Activated CD8-positive, alpha-beta memory T cell treated with anti-CD3 and anti-CD28 coated beads, Interleukin-2, amount 10 ng/mL, durations not matched to agents 7 days and 5 days (primary cell): ENCODE results near the gene ARMC8. TPM values are rescaled to one million over a fixed set of nuclear protein-coding genes. Genes with fewer than 3 reads are reported as not detected.

Experiments used
- ATAC-seq: fragments of 150-1000 bp; cut with Tn5 transposase; one replicate; pipeline ENCODE4 v1.10.0; 2021; ENCODE audit warnings: moderate library complexity
- CTCF ChIA-PET: fragments of 350-600 bp; sonication (Branson Sonifier 250); formaldehyde crosslinking; loops from one replicate; lab custom pipeline; 2021; ENCODE audit warnings: antibody characterized with exemption; lab: Charles Lee
- DNase-seq: peaks from one replicate; pipeline ENCODE4 v3.0.0-alpha.2; 2020
- H3K27ac Mint-ChIP-seq: one replicate; pipeline ENCODE4 v1.8.0; 2021; ENCODE audit warnings: mild to moderate bottlenecking, mixed read lengths
- H3K27me3 Mint-ChIP-seq: one replicate; pipeline ENCODE4 v1.8.0; 2021; ENCODE audit warnings: mixed read lengths
- H3K36me3 Mint-ChIP-seq: one replicate; pipeline ENCODE4 v1.8.0; 2021; ENCODE audit warnings: mild to moderate bottlenecking, mixed read lengths
- H3K4me1 Mint-ChIP-seq: one replicate; pipeline ENCODE4 v1.8.0; 2021; ENCODE audit warnings: mixed read lengths
- H3K4me3 Mint-ChIP-seq: one replicate; pipeline ENCODE4 v1.8.0; 2021; ENCODE audit warnings: mild to moderate bottlenecking, moderate library complexity, mixed read lengths
- H3K9me3 Mint-ChIP-seq: one replicate; pipeline ENCODE4 v1.8.0; 2022; ENCODE audit warnings: low read depth, mixed read lengths
- total RNA-seq, 2 experiments: library from RNA; stranded (reverse); gene quantifications; one replicate each; pipeline ENCODE4 v1.2.3, GENCODE V29; 2021

Gene ARMC8
- total RNA-seq, 2 experiments from 2014 or later = 48.4 to 54.3 TPM

DNA sequence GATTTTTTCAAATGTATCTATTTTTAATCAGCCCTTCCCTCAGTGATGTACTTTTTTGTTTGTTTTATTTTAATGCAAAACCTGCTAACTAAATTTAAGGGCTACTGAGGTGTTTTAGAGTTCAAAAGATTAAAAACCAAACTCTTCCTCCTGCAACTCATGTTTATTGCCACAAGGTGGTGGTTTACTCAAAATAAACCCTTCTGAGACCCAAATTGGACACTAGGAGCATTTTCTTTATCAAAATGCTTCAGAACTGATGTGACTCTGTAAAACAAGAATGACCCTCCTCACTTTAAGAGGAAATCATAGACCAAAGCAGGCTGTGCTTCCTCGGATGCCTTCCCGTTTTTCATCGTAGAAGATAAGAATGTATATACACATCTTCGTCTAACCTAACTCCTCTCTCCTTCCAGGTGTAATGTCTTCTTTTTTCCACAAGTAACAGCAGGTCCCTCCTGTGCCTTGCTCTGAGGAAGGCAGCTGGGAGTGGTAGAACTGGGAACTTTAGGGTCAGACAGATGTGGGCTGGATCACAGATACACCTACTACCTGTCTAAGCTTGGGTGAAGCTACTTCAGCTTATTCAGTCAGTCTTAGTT lies 145.5 kb downstream of the ARMC8 start:
- CTCF ChIA-PET = no interaction called here
- H3K4me3 Mint-ChIP-seq = no peak overlapping the region
- no peak for ATAC-seq
- H3K9me3 Mint-ChIP-seq = no peaks in the 10 kb centered on the region
- DNase-seq = peak; percentile 9
- no peaks in the 10 kb centered on the region for H3K36me3 Mint-ChIP-seq
- peaks cover 6% of the 10 kb centered on the region for H3K27me3 Mint-ChIP-seq
- H3K27ac Mint-ChIP-seq = no peak overlapping the region
- H3K4me1 Mint-ChIP-seq = peaks cover 22% of the 10 kb centered on the region

DNA sequence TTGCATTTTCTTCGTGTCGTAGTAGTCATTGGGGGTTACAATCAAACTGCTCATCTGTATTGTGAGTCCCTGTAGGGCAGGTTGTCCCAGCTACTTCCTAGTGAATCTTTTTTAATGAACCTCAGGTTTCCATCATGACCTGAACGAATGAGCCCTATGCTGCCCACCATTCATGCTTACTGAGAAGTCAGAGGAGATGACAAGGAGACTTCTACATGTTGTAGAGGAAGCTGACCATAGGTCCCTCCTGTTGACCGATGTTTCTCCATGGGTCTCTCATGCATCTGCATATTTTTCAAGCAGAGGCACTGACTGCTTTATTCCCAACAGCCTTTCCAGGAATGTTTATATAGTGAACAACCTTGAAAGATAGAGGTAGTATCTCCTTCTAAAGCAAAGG lies 147.5 kb downstream of the ARMC8 start:
- no peak overlapping the region for H3K4me3 Mint-ChIP-seq
- CTCF ChIA-PET = interaction anchor here (1.8 to 2.4 kb wide), 2 partner anchors 12 to 83 kb away, joined by 7 read pairs; no protein-coding TSS in a partner anchor
- no peak for ATAC-seq
- no peaks in the 10 kb centered on the region for H3K36me3 Mint-ChIP-seq
- H3K27me3 Mint-ChIP-seq = peaks cover 8% of the 10 kb centered on the region
- no peaks in the 10 kb centered on the region for H3K9me3 Mint-ChIP-seq
- no peak overlapping the region for H3K27ac Mint-ChIP-seq
- peak; percentile 19 for DNase-seq
- H3K4me1 Mint-ChIP-seq = peaks cover 9% of the 10 kb centered on the region

DNA sequence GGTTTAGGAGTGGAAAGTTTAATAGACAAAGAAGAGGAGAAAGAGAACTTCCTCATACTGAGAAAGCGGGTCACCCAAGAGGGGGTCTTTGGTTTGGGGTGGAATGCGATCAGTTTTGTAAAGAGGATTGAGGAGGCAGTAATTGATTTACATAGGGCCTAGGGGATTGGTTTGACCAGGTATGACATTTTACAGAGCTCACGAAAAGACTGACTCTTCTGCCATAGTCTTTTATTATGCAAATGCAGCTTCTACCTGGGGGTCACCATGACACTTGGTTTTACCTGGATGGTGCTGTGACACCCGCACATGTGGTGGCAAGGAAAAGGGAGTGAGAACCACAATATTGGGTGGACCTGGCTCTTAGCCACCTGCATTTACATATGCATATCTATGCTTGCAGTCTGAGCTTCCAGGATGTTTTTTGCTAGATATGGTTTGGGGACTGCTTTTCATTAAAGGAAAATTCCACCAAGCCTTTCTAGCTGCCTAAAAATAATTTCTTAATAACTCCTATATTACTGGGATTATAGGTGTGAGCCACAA lies 149.4 kb downstream of the ARMC8 start:
- H3K4me3 Mint-ChIP-seq = no peak overlapping the region
- H3K9me3 Mint-ChIP-seq = no peaks in the 10 kb centered on the region
- peaks cover 8% of the 10 kb centered on the region for H3K27me3 Mint-ChIP-seq
- H3K36me3 Mint-ChIP-seq = no peaks in the 10 kb centered on the region
- CTCF ChIA-PET = interaction anchor here (0.6 to 2.4 kb wide), 4 partner anchors 10 to 166 kb away, joined by 3 to 7 read pairs (median 4); no protein-coding TSS in a partner anchor
- H3K27ac Mint-ChIP-seq = no peak overlapping the region
- DNase-seq = no peak
- ATAC-seq = no peak
- H3K4me1 Mint-ChIP-seq = peaks cover 2% of the 10 kb centered on the region

DNA sequence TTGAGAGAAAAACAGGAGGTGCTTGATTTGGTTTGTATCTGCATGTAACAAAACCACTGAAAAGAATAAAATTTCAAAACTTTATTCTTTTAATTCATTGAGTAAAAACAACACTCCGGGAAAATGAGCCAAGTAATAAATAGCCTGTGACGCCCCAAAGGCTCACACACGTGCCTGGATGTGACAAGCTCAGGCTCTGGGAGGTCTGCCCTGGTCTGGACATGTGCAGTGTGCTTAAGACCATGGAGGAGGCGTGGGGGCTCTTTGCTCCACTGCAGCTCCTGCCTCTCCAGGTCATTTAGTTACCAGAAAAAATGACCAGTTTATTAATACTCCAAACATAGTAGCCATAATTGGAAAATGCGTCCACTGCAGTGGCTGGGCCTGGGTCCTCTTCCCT lies 151.1 kb downstream of the ARMC8 start:
- Mint-ChIP-seq H3K4me3 (no peak overlapping the region), H3K27ac (no peak overlapping the region), H3K27me3 (peaks cover 10% of the 10 kb centered on the region), H3K36me3 (no peaks in the 10 kb centered on the region), H3K4me1 (no peaks in the 10 kb centered on the region), H3K9me3 (no peaks in the 10 kb centered on the region)
- no peak for ATAC-seq
- CTCF ChIA-PET = no interaction called here
- no peak for DNase-seq

GRCh38 chr3:138338811-138339210 lies 151.7 kb downstream of the ARMC8 start:
- Mint-ChIP-seq H3K4me1 (no peaks in the 10 kb centered on the region), H3K4me3 (no peak overlapping the region), H3K27ac (no peak overlapping the region), H3K36me3 (no peaks in the 10 kb centered on the region), H3K9me3 (no peaks in the 10 kb centered on the region), H3K27me3 (peaks cover 8% of the 10 kb centered on the region)
- CTCF ChIA-PET = no interaction called here
- no peak for DNase-seq
- ATAC-seq = no peak

DNA sequence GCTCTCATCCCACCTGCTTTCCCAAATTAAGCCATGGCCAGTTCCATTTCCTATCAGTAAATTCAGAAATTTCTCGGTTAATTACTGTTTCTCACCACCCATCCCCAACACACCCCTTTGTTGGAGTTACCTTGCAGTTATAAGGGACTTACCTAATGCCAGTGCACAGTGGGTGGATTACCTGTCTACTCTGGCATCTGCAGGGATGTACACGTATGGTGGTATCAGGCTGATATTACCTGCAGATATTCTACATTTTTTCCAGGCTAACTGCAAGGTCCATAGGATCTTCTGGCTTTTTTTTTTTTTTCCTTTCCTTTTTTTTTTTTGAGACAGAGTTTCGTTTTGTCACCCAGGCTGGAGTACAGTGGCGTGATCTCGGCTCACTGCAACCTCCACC lies 153.4 kb downstream of the ARMC8 start:
- Mint-ChIP-seq H3K9me3 (no peaks in the 10 kb centered on the region), H3K4me3 (no peak overlapping the region), H3K4me1 (no peaks in the 10 kb centered on the region), H3K27ac (no peak overlapping the region), H3K27me3 (peaks cover 7% of the 10 kb centered on the region), H3K36me3 (no peaks in the 10 kb centered on the region)
- CTCF ChIA-PET = interaction anchor here (1.5 kb wide), 1 partner anchor 23 kb away, joined by 3 read pairs; no protein-coding TSS in a partner anchor
- ATAC-seq = no peak
- no peak for DNase-seq

GRCh38 chr3:138344754-138345153 lies 157.7 kb downstream of the ARMC8 start:
- no peak for DNase-seq
- Mint-ChIP-seq H3K27me3 (peaks cover 37% of the 10 kb centered on the region), H3K4me3 (no peak overlapping the region), H3K36me3 (peaks cover 2% of the 10 kb centered on the region), H3K27ac (no peak overlapping the region), H3K9me3 (no peaks in the 10 kb centered on the region), H3K4me1 (peaks cover 7% of the 10 kb centered on the region)
- CTCF ChIA-PET = no interaction called here
- no peak for ATAC-seq

Other genes starting within 250 kb of the ARMC8 start
- gene CLDN18, start 177.1 kb upstream of the ARMC8 start, total RNA-seq = not detected
- under 1 TPM; 0.38 to 0.56 TPM for gene DZIP1L, start 71.7 kb upstream of the ARMC8 start, total RNA-seq
- not detected for gene A4GNT, start 54.9 kb upstream of the ARMC8 start, total RNA-seq
- gene DBR1, start 12.4 kb upstream of the ARMC8 start, total RNA-seq = 10 to 100 TPM; 22.0 to 23.0 TPM
- not detected for gene NME9, start 142.6 kb downstream of the ARMC8 start, total RNA-seq
- gene MRAS, start 161.3 kb downstream of the ARMC8 start, total RNA-seq = not detected
- gene ESYT3, start 247.3 kb downstream of the ARMC8 start, total RNA-seq = under 1 TPM; 0.23 to 0.26 TPM